ENCODE measurements around the gene LHX3. TPM values are rescaled to one million over a fixed set of nuclear protein-coding genes. Genes with fewer than 3 reads are reported as not detected.

Gene LHX3
- total and polyA plus RNA-seq, 2 of the 8 experiments (the other 6 are each of a cell fraction or from before 2014, with no cell fraction given): 0.02 TPM; not detected in 1

- Histone ChIP-seq H4K20me1 (replicated peaks in 1 of 2; ENCODE audit: control insufficient read depth in 1 of 2, insufficient read depth in 2 of 2, low read length in 2 of 2) (no peaks in the 10 kb centered on the region), H3K4ac (replicated peaks; ENCODE audit: insufficient read length, low read depth, low read length) (peak overlapping the region; percentile 7), H3K4me2 (ENCODE audit: insufficient read depth in 1 of 2, low read depth in 2 of 2, low read length in 2 of 2) (no peak overlapping the region), H2BK120ac (replicated peaks; ENCODE audit: low read depth, low read length) (no peak overlapping the region), H3K56ac (replicated peaks; ENCODE audit: insufficient read length, low read depth, low read length) (no peak overlapping the region), H2BK5ac (ENCODE audit: low read depth, low read length) (no peak overlapping the region), H3K79me2 (ENCODE audit: control insufficient read depth in 1 of 2, insufficient read depth in 2 of 2, low read length in 2 of 2) (no peaks in the 10 kb centered on the region), H3K18ac (ENCODE audit: extremely low read depth, low read length) (no peak overlapping the region), H3K27me3 (replicated peaks in 1 of 4; ENCODE audit: control insufficient read depth in 3 of 4, extremely low read depth in 1 of 4, insufficient read depth in 3 of 4, low read length in 3 of 4) (peaks cover 0 to 6% (median 1%) of the 10 kb centered on the region in 4 experiments; a peak in 3 of 7 replicates), H2BK12ac (ENCODE audit: low read depth, low read length) (no peak overlapping the region), H4K8ac (ENCODE audit: extremely low read depth, insufficient read depth, low read length) (no peak overlapping the region), H3K4me3 (ENCODE audit: extremely low read depth in 1 of 4, insufficient read depth in 2 of 4, low read depth in 3 of 4, low read length in 4 of 4) (no peak overlapping the region), H3K79me1 (ENCODE audit: low read depth, low read length) (no peaks in the 10 kb centered on the region), H2BK20ac (ENCODE audit: low read length) (no peak overlapping the region), H3K9me3 (ENCODE audit: insufficient read depth in 2 of 2, low read depth in 1 of 2, low read length in 1 of 2) (no peaks in the 10 kb centered on the region), H2AK5ac (ENCODE audit: low read depth, low read length) (no peak overlapping the region), H3K23me2 (ENCODE audit: low read depth, low read length) (no peaks in the 10 kb centered on the region), H3K27ac (ENCODE audit: low read depth, low read length) (no peak overlapping the region), H2BK15ac (ENCODE audit: low read length) (0 out of 2 replicates have a peak overlapping the region, but pooled peaks have one; percentile 16), H4K5ac (ENCODE audit: insufficient read length, low read depth, low read length) (no peak overlapping the region), H4K91ac (replicated peaks; ENCODE audit: insufficient read length, low read length) (no peak overlapping the region), H3K36me3 (ENCODE audit: control insufficient read depth in 2 of 4, insufficient read depth in 4 of 4, low read length in 3 of 4) (no peaks in the 10 kb centered on the region), H3K14ac (ENCODE audit: insufficient read length) (no peak overlapping the region), H2AFZ (ENCODE audit: low read length) (no peak overlapping the region), H3K23ac (ENCODE audit: insufficient read length) (no peak overlapping the region), H3K9ac (replicated peaks in 1 of 4; ENCODE audit: extremely low read depth in 1 of 4, low read depth in 3 of 4, low read length in 3 of 4) (no peak overlapping the region), H3K4me1 (replicated peaks in 1 of 4; ENCODE audit: control insufficient read depth in 3 of 4, insufficient read depth in 4 of 4, low read length in 3 of 4) (peaks cover 0 to 9% (median 2%) of the 10 kb centered on the region in 4 experiments; a peak in 4 of 7 replicates)
- DNase-seq (ENCODE audit: low read depth in 1 of 2, low spot score in 2 of 2) (no peak), FAIRE-seq (no peak)
- TF ChIP-seq FOSL1 (IDR thresholded peaks at IDR 0.05; ENCODE audit: insufficient read depth, low read depth, low read length) (no peak), EZH2 (IDR thresholded peaks at IDR 0.05; ENCODE audit: low read depth, low read length, severe bottlenecking) (no peak), TCF12 (IDR thresholded peaks at IDR 0.05; ENCODE audit: low read depth, low read length) (no peak), POLR2A (IDR thresholded peaks at IDR 0.05; ENCODE audit: control extremely low read depth in 1 of 2, low read depth in 2 of 2, low read length in 2 of 2) (no peak), BACH1 (IDR thresholded peaks at IDR 0.05; ENCODE audit: low read length) (no peak), KDM5A (IDR thresholded peaks at IDR 0.05; ENCODE audit: low read length) (no peak)
- WGBS, 2 experiments (ENCODE audit: extremely low coverage in 1 of 2, insufficient coverage in 1 of 2, insufficient read length in 1 of 2, insufficient replicate concordance in 2 of 2, low coverage in 1 of 2, low lambda C conversion rate in 2 of 2, missing lambda C conversion rate in 1 of 2): 90% methylated on average over 19 of the region's 19 CpGs; no CpG with 5 or more reads in 1 of the 2 experiments
- ChIA-PET POLR2A (ENCODE audit: partially characterized antibody) (interaction anchor here (0.8 to 2.4 kb wide), 3 partner anchors 11 to 13 kb away, joined by 3 to 5 read pairs (median 5); no protein-coding TSS in a partner anchor), CTCF (ENCODE audit: partially characterized antibody) (interaction anchor here (0.8 to 8.0 kb wide), 9 partner anchors 10 to 98 kb away, joined by 3 to 62 read pairs (median 4); no protein-coding TSS in a partner anchor)
Measured at GRCh38 chr9:136185066-136185465, 19.9 kb downstream of the LHX3 start.

All from H1 (cell line).